ENCODE results near the gene TAGLN3. TPM values are rescaled to one million over a fixed set of nuclear protein-coding genes. Genes with fewer than 3 reads are reported as not detected.

Gene TAGLN3
- total RNA-seq, 1 donor from 2014 or later, result not detected

DNA sequence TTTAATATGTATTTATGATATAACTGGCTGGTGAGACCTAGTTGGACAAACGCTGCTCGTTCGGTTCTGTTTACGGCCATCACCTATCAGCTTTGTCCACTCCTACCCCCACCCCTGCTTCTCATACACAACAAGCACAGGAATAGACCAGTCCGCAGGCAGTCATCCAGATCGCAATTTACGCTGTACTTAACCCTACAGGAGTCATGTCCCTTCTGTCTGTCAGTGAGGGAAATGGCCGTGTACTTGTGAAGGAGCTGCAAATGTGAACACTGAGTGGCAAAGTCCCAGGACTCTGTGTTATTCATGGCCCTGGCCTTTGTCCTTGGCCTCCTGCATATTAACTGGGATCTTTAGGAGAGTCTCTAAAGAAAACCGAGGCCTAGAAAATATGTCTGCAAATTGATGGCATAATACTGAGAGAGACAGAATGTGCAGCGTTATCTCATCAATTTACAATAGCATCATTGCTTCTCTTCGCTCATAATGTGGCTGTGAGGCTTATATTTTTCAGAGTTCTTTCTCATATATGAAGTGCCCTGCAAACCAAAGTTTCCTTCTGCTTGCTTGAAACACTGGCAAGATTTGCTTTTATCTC is 27.1 kb upstream of the TAGLN3 start:
- intact Hi-C loops (cut with DNase I), result loop anchor here (5.0 kb wide), 1 partner anchor 41 kb away; no protein-coding TSS in a partner anchor
- DNase-seq (ENCODE audit: missing footprints) (no peak), ATAC-seq (peak; percentile 93)

DNA sequence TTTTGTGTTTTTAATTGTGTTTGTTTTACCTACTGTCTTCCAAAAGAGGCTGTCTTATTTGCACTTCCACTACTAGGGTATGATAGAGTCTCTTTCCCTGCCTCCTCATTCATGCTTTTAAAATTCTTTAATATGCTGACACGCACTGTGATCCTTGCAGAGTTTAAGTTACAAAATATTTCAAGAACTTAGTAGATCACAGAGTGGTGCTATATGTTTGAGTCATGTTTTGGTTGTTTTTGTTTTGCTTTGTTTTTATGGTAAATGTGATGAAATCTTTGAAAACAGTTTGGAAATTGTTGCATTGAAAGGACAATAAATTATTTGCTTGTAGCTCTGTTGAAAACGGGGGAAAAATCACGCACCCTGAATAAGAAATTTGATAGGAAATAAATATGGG is 25.8 kb upstream of the TAGLN3 start:
- intact Hi-C loops (cut with DNase I), result loop anchor here (5.0 kb wide), 1 partner anchor 39 kb away; no protein-coding TSS in a partner anchor
- DNase-seq (ENCODE audit: missing footprints) (no peak), ATAC-seq (no peak)

DNA sequence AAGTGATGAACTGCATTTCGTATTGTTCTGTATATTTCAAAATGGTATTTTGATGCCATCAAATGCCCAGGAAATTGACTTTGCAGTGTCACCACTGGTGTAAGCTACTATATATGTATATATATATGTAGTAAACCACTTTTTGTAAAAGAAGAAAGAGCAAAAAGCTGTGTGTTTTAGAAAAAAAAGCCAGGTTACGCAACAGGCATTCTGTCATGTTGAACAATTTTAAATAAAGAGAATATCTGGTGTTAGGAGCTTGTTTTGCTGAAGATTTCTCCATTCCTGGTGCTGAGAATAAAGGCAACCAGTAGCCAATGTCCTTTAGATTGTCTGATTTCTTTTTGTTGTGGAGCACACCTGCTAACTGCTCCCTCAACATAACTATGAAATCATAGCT is 23.6 kb upstream of the TAGLN3 start:
- intact Hi-C loops (cut with DNase I), result no loop called here
- ATAC-seq (no peak), DNase-seq (ENCODE audit: missing footprints) (no peak)

DNA sequence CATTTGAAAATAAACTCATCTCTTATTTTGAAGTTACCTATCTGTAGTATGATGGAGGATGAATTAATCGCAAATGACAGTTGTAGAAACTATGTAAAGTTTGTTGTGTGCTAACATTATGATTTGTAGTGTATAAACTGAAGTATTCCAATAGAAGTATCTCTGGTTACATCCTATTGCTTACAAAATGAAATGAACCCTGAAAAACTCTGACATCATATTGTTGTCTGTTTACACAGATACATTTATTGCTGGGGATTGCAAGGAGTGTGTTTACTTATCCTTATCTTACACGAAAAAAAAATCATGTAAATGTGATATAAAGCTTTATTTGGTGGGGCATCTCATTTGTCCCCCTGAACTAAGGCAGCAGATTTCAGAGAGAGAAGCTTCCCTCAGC is 22.5 kb upstream of the TAGLN3 start:
- intact Hi-C loops (cut with DNase I), result no loop called here

DNA sequence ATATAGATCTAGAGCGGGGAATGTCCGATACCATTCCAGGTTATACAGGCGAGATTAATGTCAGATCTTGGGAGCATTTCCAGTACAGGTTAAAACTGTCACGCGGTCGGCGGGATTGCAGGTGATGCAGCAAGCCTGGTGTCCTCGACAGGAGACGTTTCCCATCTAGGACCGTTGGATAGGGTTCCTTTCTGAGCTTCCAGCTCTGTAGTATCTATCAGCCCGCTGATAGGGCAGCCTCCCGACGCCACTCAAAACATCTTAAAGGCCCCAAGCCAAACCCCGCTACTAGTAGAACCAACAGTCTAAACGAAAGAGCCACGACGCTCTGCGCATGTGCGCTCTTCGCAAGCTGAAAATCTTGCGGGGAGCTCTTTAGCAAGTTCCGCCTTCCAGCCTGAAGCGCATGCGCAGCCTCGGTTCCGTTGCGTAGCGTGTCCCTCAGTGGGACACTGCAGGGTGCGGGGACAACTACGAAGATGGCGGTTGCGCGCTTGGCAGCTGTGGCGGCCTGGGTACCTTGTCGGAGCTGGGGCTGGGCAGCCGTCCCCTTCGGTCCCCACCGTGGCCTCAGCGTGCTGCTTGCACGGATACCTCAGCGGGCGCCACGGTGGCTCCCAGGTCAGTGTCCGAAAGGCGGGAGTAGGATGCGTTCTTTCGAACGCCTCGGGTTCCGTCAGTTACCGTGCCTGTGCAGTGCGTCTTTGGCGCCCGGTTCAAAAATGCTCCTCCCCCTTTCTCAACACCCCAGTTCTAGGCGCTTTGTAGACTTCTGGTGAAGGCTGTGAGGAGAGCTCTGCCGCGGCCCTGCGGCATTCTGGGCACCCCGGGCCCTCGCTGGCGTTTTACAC is 19.9 kb upstream of the TAGLN3 start, which contains the start of gene ABHD10:
Gene ABHD10, plus strand, starts transcription at position 444 of the 851 bp plus-strand sequence. Its CDS starts 36 bp downstream, at position 480.
- DNase-seq (ENCODE audit: missing footprints), result peak; percentile 99
- ATAC-seq, result peak; percentile 98
- intact Hi-C loops (cut with DNase I), result no loop called here

More for the DNA sequence above, 22.5 kb upstream of the TAGLN3 start:
- DNase-seq (ENCODE audit: missing footprints) (no peak), ATAC-seq (no peak)

DNA sequence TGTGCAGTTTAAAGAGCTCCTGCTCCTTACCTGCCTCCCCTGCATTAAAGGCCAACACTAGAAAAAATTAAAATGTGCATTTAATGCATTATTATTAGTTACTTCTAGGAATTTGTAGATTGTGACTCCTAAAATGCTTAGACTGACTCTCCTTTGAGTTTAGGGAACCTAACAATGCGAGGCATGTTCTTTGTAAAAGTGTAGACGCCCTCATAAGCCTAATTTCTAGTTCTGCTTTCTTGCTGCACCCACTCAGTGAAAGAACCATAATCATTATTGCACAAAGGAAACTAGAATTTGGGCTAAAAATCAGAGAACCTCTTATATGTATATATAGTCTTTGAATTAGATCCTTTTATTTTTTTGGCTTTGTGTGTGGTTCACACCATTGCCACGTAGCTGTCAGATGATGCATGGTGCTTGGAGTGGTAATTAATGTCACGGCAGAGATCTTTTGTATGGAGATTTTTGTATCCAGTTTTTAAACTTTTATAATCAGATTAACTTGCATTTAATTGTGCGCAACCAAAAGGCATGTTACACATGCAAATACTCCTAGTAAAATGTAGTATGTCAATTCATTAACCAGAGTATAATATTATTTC is 19.2 kb upstream of the TAGLN3 start:
- DNase-seq (ENCODE audit: missing footprints), result no peak
- intact Hi-C loops (cut with DNase I), result no loop called here
- peak; percentile 20 for ATAC-seq

DNA sequence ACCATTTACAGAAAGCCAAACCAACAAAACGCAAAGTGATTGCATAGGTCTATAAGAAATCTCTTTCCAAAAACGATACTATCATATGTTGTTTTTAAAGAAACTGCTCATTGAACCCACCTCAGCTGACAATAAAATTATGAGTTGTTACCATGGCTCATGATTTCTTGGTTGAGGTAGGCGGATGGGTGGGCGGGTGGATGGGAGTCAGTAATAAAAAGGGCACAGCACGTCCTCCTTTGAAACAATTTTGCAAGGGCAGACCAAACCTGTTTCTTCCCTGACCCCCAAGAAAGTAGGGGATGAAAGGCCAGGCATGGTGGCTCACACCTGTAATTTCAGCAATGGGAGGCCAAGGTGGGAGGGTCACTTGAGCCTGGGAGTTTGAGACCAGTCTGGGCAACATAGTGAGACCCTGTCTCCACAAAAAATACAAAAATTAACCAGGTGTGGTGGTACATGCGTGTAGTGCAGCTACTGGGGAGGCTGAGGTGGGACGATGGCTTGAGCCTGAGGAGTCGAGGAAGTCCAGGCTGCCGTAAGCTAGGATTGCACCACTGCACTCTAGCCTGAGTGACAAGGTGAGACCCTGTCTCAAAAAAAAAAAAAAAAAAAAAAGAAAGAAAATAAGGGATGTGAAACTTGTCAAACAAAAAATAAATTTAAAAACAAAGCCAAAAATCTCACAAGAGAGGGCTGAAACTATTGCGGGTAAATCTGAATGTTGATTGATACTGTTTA is 17.8 kb upstream of the TAGLN3 start:
- ATAC-seq (no peak), DNase-seq (ENCODE audit: missing footprints) (no peak)
- intact Hi-C loops (cut with DNase I), result no loop called here

DNA sequence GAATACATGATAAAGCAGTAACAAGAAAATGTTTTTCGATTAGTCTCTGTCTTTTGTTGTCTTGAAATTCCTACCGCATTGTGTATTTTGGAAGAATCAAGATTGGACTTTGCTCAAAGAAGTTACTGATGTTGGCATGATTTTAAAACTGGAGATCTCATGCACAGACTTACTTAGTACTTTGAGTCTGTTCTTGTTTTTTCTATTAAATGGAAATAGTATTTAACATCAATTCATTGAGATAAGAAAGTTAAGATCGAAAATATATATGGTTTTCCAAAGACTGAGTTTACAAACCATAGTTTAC is 17.3 kb upstream of the TAGLN3 start:
- ATAC-seq (no peak), DNase-seq (ENCODE audit: missing footprints) (no peak)
- intact Hi-C loops (cut with DNase I), result no loop called here

DNA sequence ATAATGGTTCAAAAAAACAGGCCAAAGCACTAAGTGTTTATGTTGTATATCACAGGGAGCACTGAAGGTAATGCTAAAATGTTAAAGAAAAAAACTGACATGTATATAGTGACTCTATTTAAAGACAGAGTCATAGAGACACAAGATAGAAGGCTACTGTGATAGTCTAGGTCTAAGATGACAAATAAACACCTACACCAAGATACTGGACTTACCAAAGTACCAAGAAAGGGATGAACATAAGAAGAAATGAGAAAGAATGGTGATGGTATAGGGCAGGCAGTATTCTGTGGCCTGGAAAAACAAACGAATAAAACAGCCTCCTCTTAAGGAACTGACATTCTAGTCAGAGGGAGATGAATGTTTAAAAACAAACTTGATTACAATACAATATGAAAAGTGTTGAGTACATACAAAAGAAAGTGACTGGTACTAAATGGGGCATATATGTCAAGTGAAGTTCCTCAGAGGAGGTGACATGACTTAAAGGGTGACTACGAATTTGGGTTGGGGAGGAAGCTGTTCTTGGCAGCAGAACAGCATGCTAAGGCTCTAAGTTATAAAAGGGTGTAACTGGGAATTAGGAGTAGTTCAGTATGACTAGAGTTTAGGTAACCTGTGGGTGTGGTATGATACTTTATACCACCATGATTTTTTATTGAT is 14.0 kb upstream of the TAGLN3 start:
- DNase-seq (ENCODE audit: missing footprints) (no peak), ATAC-seq (no peak)
- intact Hi-C loops (cut with DNase I), result no loop called here

DNA sequence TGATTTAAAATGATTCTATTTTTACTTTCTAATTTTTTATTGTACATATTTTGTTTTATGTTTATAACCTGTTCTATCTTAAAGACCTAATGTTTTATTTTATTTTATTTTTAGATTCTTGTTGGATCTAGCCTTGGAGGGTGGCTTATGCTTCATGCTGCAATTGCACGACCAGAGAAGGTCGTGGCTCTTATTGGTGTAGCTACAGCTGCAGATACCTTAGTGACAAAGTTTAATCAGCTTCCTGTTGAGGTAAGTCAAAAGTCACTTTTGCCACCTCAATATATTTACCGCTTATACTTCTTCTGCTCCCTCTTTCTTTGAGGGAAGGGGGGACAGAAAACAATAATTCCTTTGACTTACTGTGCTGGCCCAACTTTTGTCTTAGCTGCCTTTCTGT is 11.9 kb upstream of the TAGLN3 start:
- no peak for DNase-seq (ENCODE audit: missing footprints)
- no peak for ATAC-seq
- intact Hi-C loops (cut with DNase I), result no loop called here

DNA sequence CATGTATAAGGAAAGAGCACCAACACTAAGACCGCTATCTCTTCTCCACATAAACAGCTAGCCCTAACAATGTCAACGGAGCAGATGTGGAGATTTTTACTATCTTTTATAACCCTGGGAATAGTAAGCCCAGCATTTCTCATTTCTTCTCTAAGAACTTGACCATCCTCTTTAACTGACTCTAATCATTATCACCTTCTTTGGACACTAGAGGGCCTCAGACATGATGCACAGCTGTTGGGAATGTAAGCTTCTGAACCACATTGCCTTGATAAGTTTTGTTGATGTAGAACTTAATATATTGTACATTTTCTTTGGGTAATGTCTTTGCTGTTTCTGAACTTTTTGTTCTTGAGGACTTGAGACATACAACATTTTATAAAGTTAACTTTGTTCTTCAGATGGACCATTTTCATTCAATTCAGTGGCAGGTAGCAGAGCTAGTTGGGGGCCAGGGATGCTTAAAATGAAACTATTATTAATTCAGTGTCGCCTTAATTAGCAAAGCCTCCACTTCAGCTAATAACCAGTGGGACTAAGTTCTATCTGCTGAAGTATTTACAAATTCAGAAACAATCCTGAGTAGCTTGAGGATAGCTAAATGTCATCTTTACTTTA is 9.6 kb upstream of the TAGLN3 start:
- peak; percentile 67 for ATAC-seq
- intact Hi-C loops (cut with DNase I), result loop anchor here (1.0 to 2.0 kb wide), 2 partner anchors 24 to 54 kb away; no protein-coding TSS in a partner anchor
- DNase-seq (ENCODE audit: missing footprints), result no peak

DNA sequence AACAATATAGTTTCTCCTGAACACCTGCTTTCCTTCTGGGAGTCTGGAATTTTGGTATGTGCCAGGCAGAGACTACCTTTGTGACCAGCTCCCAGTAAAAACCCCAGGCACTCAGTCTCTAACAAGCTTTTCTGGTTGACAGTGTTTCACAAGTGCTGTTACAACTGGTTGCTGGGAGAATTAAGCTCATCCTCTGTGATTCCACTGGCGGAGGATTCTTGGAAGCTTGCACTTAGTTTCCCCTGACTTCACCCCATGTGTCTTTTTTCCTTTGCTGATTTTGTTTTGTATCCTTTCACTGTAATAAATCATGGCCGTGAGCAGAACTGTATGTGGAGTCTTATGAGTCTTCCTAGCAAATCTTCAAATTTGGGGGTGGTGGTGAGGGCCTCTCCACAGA is 5.7 kb upstream of the TAGLN3 start:
- intact Hi-C loops (cut with DNase I), result no loop called here
- no peak for DNase-seq (ENCODE audit: missing footprints)
- ATAC-seq, result no peak

DNA sequence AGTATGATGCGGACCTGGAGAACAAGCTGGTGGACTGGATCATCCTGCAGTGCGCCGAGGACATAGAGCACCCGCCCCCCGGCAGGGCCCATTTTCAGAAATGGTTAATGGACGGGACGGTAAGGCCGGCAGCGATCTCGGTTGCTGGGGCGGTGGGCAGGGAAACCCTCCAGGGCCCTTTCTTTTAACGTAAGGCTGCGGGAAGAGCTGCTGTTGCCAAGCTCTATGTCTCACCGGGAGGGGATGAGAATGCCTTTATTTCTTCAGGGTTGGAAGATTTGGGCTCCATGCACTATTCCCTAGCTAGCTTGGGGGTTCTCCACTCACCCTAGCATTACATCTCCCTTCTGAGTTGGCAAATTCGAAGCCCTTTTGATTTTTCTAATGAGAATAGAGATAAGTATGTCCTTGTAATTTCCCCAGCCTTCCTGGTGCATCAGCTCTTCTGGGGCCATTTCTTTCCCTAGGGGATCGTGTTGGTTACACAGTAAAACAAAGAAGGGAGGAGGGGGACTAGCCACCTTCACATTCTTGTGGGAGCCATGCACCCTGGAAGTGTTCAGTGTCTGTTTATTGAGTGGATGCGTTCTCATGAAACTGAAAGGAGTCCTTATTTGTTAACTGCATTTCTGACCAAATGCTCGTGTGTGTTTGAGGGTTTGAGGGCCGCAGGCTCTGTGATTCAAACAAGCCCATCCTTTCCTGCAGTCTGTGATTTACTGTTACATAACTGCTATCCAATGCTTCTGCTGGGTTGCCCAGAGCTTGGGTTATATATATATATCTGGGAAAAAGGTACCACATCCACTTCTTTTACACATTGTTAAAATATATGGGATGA is 982 bp downstream of the TAGLN3 start:
- intact Hi-C loops (cut with DNase I), result no loop called here
- ATAC-seq (no peak), DNase-seq (ENCODE audit: missing footprints) (no peak)

DNA sequence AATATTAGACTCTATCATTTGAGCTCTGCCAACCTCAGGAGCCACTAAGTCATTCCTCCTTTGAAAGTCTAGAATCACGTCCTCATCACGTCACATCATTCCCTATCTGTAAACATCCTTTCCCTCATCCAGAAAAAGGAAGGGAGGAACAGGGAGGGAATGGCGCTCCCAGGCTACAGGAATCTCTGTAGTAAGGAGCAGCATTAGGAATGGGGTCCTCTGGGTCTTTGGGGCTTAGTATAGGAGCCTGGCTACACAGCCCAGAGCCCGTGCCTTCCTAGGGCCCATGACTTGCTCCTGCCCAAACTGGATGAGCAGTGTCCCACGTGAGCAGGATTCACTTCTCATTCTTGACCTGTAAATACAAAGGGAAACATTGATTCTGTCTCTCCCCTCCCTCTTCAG is 1.6 kb downstream of the TAGLN3 start:
- ATAC-seq (no peak), DNase-seq (ENCODE audit: missing footprints) (no peak)
- intact Hi-C loops (cut with DNase I), result no loop called here

DNA sequence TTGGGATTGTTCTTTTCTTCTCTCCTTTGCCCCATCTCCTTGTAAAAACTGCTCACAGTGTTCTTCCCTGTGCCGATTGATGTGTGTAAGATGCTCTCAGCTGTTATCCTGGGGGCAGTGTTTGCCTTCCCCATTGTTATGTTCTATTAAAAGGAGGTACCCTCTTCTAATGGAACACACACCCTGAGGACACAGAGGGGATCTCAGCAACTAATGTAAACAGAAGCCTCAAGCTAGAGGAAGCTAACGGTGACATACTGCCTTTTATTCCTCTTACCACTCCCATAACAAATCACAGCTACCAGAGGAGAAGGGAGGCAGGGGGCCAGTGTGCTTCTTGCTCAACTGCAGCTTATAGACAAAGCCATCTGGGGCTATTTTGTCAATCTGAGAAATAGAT is 2.2 kb downstream of the TAGLN3 start:
- no peak for ATAC-seq
- intact Hi-C loops (cut with DNase I), result no loop called here
- no peak for DNase-seq (ENCODE audit: missing footprints)

DNA sequence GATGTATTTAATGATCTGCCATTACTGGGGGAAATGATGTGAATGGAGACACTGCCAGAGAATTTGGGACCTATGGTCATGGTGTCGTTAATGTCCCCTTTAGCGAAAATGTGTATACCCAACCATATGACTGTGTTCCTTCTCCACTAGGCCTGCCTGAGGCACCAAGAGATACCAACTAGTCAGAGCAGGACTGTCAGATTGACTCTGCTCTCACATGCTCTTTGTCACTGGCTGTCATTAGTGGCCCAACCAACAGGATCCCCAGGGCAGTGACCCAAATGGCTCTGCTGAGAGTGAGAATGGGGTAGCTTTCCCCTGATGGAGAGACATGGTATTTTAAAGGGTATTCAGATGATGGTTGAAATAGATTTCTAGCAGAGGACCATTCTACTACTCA is 2.8 kb downstream of the TAGLN3 start:
- intact Hi-C loops (cut with DNase I), result no loop called here
- ATAC-seq, result no peak
- no peak for DNase-seq (ENCODE audit: missing footprints)

DNA sequence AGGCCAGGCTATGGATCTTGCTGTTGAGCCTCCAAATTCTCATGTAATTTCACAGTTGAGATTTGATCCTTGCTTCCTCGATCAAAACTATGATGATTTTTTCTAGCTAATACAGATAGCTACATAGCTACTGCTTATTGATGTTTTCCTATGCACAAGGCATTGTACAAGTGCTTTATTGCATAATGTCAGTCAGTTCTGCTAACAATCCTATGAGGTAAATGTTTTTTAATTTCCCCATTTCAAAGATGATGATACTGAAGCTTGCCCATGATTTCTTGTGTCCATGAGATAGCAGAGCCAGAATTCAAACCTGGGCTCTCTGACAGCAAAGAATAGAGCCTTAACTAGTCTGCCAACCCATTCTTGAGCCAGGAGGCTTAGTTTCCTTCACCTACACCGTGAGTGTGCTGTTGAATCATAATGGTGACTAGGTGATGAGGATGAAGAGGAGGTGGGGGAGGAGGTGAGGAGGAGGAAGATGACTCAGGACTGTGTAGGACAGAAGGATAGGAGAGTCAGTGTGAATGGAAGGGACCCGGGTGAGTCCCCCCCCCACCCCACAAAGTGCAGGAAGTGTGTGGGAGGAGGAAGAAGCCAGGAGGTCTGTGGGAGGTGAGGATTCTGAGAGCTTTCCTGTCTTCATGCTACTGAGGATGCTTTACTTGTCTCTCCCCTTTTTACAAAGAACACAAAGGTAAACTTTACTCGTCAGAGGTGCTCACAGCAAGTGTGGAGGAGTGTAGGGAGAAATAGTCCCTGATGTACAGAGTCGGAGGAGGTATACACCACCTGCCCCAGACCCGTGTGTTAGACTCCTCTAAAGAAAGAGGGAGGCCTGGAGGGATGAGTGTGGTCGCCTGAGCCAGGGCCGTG is 3.6 kb downstream of the TAGLN3 start:
- ATAC-seq, result no peak

More for the DNA sequence above, 3.6 kb downstream of the TAGLN3 start:
- no peak for DNase-seq (ENCODE audit: missing footprints)
- intact Hi-C loops (cut with DNase I), result no loop called here

Measured in Right ventricle myocardium inferior (tissue), 1 donor.